Measurements from ENCODE around the gene OLFM3. TPM values are rescaled to one million over a fixed set of nuclear protein-coding genes. Genes with fewer than 3 reads are reported as not detected.

OLFM3 gene
- total RNA-seq, 4 donors from 2014 or later, result 1.2 TPM; not detected in 3

DNA sequence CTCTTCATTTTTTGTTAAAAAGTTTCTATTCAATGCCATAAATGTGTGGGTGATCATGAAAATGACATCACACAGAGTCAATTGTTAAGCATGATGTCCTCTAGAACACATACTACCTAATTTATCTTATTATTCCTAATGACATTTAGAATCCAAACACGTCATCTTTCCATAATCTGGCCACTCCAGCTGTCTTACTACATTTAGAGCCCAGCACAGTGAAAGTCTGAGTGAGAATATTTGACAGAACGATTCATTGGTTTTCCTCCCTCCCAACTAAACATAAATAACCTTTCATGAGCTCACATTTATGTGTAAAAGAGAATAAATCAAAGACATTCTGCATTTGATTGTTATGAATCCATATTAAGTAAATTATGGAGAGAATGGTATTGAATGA lies 160.7 kb downstream of the OLFM3 start:
- Histone ChIP-seq H3K4me3 (no peak overlapping the region), H3K27ac (no peak overlapping the region), H3K9me3 (no peaks in the 10 kb centered on the region), H3K27me3 (no peaks in the 10 kb centered on the region), H3K36me3 (no peaks in the 10 kb centered on the region), H3K4me1 (no peaks in the 10 kb centered on the region)
- intact Hi-C loops (cut with DNase I; ENCODE audit: low total_unique reads), result no loop called here
- no peak for DNase-seq
- TF ChIP-seq CTCF (IDR thresholded peaks at IDR 0.05) (no peak), POLR2A (IDR thresholded peaks at IDR 0.05) (no peak)

- H3K4me3 ChIP-seq, result no peak overlapping the region
- H3K27me3 ChIP-seq, result no peaks in the 10 kb centered on the region
- no peak overlapping the region for H3K27ac ChIP-seq
- no peak for DNase-seq
- intact Hi-C loops (cut with DNase I; ENCODE audit: low total_unique reads), result loop anchor here (5.0 kb wide), 1 partner anchor 139 kb away; no protein-coding TSS in a partner anchor
- H3K36me3 ChIP-seq, result no peaks in the 10 kb centered on the region
- H3K4me1 ChIP-seq, result no peaks in the 10 kb centered on the region
- no peak for TF ChIP-seq POLR2A (IDR thresholded peaks at IDR 0.05)
- TF ChIP-seq CTCF (IDR thresholded peaks at IDR 0.05), result no peak
- H3K9me3 ChIP-seq, result no peaks in the 10 kb centered on the region
Observed at GRCh38 chr1:101833312-101833711, 163.4 kb downstream of the OLFM3 start.

- Histone ChIP-seq H3K4me1 (no peaks in the 10 kb centered on the region), H3K4me3 (no peak overlapping the region), H3K27ac (no peak overlapping the region), H3K36me3 (no peaks in the 10 kb centered on the region), H3K27me3 (no peaks in the 10 kb centered on the region), H3K9me3 (no peaks in the 10 kb centered on the region)
- intact Hi-C loops (cut with DNase I; ENCODE audit: low total_unique reads), result no loop called here
- DNase-seq, result no peak
- TF ChIP-seq CTCF (IDR thresholded peaks at IDR 0.05) (no peak), POLR2A (IDR thresholded peaks at IDR 0.05) (no peak)
Observed at GRCh38 chr1:101826416-101826815, 170.3 kb downstream of the OLFM3 start.

DNA sequence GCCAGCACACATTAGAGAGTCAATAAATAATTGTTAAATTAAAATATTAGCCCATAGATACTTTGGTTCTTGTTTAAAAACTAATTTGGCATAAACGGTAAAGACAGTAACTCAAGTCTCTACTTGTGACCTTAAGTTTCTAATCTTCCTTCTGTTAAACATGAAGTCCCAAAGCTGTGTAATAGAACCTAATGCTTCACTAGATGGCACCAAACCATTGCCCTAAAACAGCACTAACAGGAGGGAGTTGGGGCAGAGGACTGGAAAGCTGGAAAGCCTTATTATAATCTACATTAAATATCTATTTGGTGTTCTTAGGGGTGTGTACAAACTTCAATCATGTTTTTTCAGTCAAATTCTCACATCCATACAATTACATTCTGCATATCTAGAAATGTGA lies 176.7 kb downstream of the OLFM3 start:
- H3K4me3 ChIP-seq, result no peak overlapping the region
- intact Hi-C loops (cut with DNase I; ENCODE audit: low total_unique reads), result no loop called here
- TF ChIP-seq CTCF (IDR thresholded peaks at IDR 0.05) (no peak), POLR2A (IDR thresholded peaks at IDR 0.05) (no peak)
- no peak for DNase-seq
- no peak overlapping the region for H3K27ac ChIP-seq
- H3K4me1 ChIP-seq, result no peaks in the 10 kb centered on the region
- no peaks in the 10 kb centered on the region for H3K9me3 ChIP-seq
- H3K27me3 ChIP-seq, result no peaks in the 10 kb centered on the region
- no peaks in the 10 kb centered on the region for H3K36me3 ChIP-seq

- intact Hi-C loops (cut with DNase I; ENCODE audit: low total_unique reads), result no loop called here
- TF ChIP-seq CTCF (IDR thresholded peaks at IDR 0.05) (no peak), POLR2A (IDR thresholded peaks at IDR 0.05) (no peak)
- H3K4me1 ChIP-seq, result no peaks in the 10 kb centered on the region
- H3K36me3 ChIP-seq, result no peaks in the 10 kb centered on the region
- DNase-seq, result no peak
- no peaks in the 10 kb centered on the region for H3K9me3 ChIP-seq
- no peaks in the 10 kb centered on the region for H3K27me3 ChIP-seq
- no peak overlapping the region for H3K27ac ChIP-seq
- H3K4me3 ChIP-seq, result no peak overlapping the region
Observed at GRCh38 chr1:101816262-101816661, 180.5 kb downstream of the OLFM3 start.

Data from uterus (tissue), 4 donors.